Measurements from ENCODE around the gene GRIK5. TPM values are rescaled to one million over a fixed set of nuclear protein-coding genes. Genes with fewer than 3 reads are reported as not detected.

The GRIK5 gene
- total RNA-seq, 4 donors from 2014 or later, result 7.0 to 23.4 (median 12.3) TPM

DNA sequence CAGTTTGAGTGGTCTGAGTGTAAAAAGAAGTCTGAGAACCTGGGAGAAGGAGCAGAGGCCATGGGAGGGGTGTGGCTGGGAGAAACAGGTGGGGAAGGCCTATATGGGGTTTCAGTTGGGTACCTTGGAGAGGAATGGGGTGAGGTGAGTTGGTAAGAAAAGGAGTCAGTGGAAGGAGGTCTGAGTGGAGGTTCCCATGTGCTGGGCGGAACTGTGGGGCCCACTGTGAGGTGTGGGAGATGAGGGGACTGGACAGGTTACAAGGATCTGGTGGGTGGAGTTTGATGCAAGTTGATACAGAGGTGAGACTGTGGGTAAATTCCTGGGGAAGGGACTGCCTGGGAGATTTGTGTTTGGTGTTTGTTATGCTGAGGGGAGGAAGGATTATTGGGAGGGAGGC, 8.1 kb upstream of the GRIK5 start:
- Histone ChIP-seq H3K4me3 (no peak overlapping the region), H3K4me1 (peaks cover 0 to 31% (median 17%) of the 10 kb centered on the region in 3 donors), H3K9me3 (no peaks in the 10 kb centered on the region), H3K27me3 (no peaks in the 10 kb centered on the region), H3K27ac (no peak overlapping the region), H3K36me3 (peaks cover 0 to 45% of the 10 kb centered on the region in 2 donors)
- 75 to 80% methylated on average over 1 of the region's 1 CpG for WGBS, 2 donors (ENCODE audit: low coverage in 1 of 2)
- TF ChIP-seq POLR2A (IDR thresholded peaks at IDR 0.05) (no peak), EP300 (IDR thresholded peaks at IDR 0.05) (no peak), POLR2AphosphoS5 (IDR thresholded peaks at IDR 0.05) (no peak)
- TF ChIP-seq, protein P1, sequence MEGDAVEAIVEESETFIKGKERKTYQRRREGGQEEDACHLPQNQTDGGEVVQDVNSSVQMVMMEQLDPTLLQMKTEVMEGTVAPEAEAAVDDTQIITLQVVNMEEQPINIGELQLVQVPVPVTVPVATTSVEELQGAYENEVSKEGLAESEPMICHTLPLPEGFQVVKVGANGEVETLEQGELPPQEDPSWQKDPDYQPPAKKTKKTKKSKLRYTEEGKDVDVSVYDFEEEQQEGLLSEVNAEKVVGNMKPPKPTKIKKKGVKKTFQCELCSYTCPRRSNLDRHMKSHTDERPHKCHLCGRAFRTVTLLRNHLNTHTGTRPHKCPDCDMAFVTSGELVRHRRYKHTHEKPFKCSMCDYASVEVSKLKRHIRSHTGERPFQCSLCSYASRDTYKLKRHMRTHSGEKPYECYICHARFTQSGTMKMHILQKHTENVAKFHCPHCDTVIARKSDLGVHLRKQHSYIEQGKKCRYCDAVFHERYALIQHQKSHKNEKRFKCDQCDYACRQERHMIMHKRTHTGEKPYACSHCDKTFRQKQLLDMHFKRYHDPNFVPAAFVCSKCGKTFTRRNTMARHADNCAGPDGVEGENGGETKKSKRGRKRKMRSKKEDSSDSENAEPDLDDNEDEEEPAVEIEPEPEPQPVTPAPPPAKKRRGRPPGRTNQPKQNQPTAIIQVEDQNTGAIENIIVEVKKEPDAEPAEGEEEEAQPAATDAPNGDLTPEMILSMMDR (IDR thresholded peaks at IDR 0.05), result no peak
- ATAC-seq, result no peak

DNA sequence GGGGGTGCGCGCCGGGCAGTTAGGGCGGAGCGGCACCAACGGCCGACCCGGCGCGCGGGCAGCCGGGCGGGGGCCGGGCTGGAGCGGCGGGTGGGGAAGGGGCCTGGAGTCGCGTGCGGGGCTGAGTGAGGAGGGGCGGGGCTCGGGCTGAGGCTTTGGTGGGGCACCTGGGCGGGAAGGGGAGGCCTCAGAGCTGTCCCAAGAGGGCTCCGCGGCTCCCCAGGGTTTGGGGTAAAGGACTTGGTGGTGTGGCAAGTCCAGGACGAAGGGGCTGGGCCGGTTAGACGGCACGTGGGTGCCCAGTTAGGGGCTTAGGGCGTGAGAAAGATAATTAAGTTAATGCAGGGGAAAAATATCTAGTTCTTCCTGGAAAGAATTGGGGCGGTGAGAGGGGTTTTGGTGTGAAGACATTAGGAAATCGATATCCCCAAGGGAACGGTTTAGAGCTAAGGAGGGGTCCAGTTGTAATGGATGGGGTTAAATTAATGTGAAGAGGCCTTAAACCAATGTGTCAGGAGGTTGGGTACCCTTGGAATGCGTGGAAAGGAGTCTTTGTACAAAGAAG, 6.5 kb upstream of the GRIK5 start:
- no peak for ATAC-seq
- H3K4me1 ChIP-seq, result peaks cover 0 to 31% (median 17%) of the 10 kb centered on the region in 3 donors
- no peaks in the 10 kb centered on the region for H3K27me3 ChIP-seq
- peak overlapping the region; percentile 67 to 86 for H3K4me3 ChIP-seq
- 0% methylated on average over 8 to 10 of the region's 33 CpGs for WGBS, 2 donors (ENCODE audit: low coverage in 1 of 2)
- peak overlapping the region; percentile 48 to 97 (median 96) for H3K27ac ChIP-seq
- peaks cover 0 to 32% of the 10 kb centered on the region in 2 donors for H3K36me3 ChIP-seq
- no peak for TF ChIP-seq POLR2AphosphoS5 (IDR thresholded peaks at IDR 0.05)
- TF ChIP-seq, protein P1 (IDR thresholded peaks at IDR 0.05), result peak in 1 of 4 experiments; percentile 9
- H3K9me3 ChIP-seq, result no peaks in the 10 kb centered on the region

DNA sequence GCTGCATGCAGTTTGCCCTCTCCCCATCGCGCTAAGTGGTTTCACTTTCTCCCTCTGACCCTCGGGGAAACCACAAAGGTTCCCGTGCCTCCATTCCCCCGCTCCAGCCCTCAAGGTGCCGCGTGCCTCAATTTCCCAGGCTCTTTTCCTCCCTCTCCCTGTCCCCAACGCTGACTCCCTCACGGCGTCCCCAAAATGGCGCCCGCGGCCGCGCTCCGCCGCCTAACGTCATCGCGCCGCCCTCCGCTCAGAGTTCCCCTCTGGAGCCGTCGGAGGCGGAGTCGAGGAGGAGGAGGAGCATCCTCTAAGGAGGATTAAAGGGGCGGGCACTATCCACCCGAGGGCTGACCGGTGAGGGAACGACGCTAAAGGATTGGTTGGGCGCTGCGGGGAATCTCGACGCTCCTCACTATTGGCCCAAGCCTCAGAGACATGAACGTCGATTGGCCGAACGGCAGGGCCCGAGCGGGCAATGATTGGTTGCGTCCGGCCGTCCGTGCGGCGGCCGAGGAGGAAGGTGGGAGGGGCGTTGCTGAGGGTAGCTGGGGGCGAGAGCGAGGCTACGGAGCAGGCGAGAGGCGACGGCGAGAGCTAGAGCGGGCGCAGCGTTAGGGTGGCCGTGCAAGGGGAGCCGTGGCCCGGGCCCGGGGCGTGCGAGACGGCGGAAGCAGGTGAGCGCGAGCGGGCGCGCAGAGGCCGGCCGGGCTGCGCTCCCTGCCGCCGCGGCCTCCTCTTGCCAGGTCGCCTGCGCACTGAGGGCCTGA, 5.8 kb upstream of the GRIK5 start, which contains the start of gene ZNF574:
Gene ZNF574, plus strand, starts transcription at position 551 of the 764 bp plus-strand sequence. CDS start 2,441 bp downstream, outside the sequence.
- Histone ChIP-seq H3K36me3 (peaks cover 0 to 25% of the 10 kb centered on the region in 2 donors), H3K9me3 (no peaks in the 10 kb centered on the region), H3K27ac (peak within 1 kb of the TSS; percentile 85 to 97 (median 96)), H3K4me3 (peak within 1 kb of the TSS; percentile 67 to 86), H3K27me3 (no peaks in the 10 kb centered on the region), H3K4me1 (peaks cover 0 to 36% (median 17%) of the 10 kb centered on the region in 3 donors)
- ATAC-seq, result peak; percentile 99
- peak; percentile 80 for TF ChIP-seq POLR2AphosphoS5 (IDR thresholded peaks at IDR 0.05)
- TF ChIP-seq, protein P1 (IDR thresholded peaks at IDR 0.05), result no peak
- no peak for TF ChIP-seq EP300 (IDR thresholded peaks at IDR 0.05)
- peak; percentile 80 to 84 for TF ChIP-seq POLR2A (IDR thresholded peaks at IDR 0.05)
- 0 to 1% methylated on average over 19 to 23 of the region's 80 CpGs for WGBS, 2 donors (ENCODE audit: low coverage in 1 of 2)

DNA sequence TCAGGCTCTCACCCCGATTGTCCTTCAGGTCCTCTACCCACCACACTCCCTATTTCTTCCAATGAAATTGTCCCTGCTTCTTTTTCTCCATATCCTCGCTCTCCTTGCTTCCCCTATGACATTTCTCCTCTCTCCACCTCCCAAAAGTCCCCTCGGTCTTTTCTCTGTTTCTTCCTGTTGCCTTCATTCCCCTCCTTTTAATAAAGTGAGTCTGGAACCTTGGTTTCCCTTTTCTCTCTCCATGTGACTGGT, 5.3 kb upstream of the GRIK5 start:
- peak overlapping the region; percentile 55 to 67 for H3K4me3 ChIP-seq
- WGBS, 2 donors (ENCODE audit: low coverage in 1 of 2), result 0 to 11% methylated on average over 3 of the region's 3 CpGs

More for the DNA sequence above, 5.3 kb upstream of the GRIK5 start:
- no peak for ATAC-seq
- peak overlapping the region; percentile 85 to 97 (median 96) for H3K27ac ChIP-seq
- TF ChIP-seq POLR2A (IDR thresholded peaks at IDR 0.05) (no peak), POLR2AphosphoS5 (IDR thresholded peaks at IDR 0.05) (no peak), EP300 (IDR thresholded peaks at IDR 0.05) (no peak)
- TF ChIP-seq, protein P1 (IDR thresholded peaks at IDR 0.05), result no peak
- peaks cover 0 to 41% (median 19%) of the 10 kb centered on the region in 3 donors for H3K4me1 ChIP-seq
- H3K27me3 ChIP-seq, result no peaks in the 10 kb centered on the region
- peaks cover 0 to 20% of the 10 kb centered on the region in 2 donors for H3K36me3 ChIP-seq
- H3K9me3 ChIP-seq, result no peaks in the 10 kb centered on the region

Measured in gastroesophageal sphincter (tissue), 4 donors.